HG02623 (cell line): ENCODE results near the gene ANKDD1A.

Experiments
- ATAC-seq: cut with Tn5 transposase; IDR thresholded peaks from one replicate; pipeline ENCODE4 v1.9.1; 2021; ENCODE audit warnings: moderate library complexity; ENCODE audit not compliant: unreplicated experiment

ANKDD1A gene

DNA sequence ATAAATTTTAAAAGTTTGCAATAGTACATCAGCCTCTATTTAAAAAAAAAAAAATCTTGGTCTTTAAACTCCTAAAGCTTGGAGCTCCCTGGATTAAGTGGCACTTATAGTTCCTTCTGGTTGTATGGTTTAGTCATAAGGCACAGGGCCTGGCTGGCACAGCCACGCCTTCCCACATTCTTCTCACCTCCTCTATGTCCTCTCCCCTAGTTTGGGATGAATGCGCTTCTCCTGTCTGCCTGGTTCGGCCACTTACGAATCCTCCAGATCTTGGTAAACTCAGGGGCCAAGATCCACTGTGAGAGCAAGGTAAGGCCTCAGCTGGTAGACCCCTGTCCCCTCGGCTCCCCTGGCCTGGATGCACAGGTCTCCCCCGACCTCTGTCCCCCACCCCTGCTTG is 10.0 kb downstream of the ANKDD1A start:
- ATAC-seq: no peak

DNA sequence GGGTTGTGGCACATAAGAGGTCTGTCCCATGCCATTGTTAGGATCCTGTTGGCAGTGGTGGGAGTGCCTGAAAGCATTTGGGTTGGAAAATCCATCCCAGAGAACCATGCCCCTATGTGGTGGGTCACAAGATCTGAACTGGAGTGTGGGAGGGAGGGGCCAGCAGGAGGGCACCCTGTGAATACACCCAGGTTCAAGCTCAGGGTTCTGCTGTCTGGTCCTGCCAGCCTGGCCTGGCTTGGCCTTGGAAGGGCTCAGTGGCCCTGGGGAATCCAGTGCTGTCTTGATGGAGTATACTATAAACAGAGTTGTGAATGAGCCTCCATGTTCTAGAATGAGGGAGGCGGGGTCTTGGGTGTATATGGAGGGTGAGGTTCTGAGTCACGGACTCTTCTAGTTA is 11.8 kb downstream of the ANKDD1A start:
- no peak for ATAC-seq

DNA sequence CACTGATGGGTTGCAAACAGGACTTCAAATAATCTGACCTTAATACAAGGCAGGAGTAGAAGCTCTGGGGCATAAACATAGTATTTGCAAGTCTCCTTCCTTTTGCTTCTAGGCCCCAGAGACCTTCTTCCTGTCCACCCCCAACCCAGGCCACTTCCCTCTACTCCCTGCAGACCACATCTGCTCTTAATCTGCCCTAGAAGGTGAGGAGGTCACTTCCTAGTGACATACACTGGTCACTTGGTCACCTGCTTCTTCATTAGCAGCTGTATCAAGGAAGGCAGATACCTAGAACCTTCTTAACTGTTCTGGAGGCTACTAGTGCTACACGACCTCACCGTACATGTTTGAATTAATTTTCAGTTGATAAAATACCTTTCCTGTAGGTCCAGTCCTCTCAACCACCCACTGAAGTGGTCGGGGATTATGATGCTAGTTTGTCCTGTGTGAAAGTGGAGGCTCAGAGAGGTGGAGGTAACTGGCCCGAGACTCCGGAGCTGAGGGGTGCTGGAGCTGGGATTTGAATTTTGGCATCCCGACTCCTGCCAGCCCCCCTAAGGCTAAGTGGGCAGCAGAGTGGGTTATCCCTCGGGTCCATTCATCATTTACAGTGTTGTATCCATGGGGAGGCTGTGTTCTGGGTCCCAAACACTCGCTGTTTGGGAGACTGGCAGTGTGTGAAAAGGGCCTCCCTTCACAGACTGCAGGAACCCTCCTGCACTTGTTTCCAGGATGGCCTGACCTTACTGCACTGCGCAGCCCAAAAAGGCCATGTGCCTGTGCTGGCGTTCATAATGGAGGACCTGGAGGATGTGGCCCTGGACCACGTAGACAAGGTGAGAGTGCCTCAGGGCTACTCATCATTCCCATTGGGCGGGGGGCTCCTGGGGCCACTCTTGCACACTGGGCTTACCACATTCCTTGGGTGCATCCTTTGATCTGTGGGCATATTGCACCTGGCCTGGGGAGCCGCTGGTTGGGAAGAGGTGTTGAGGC is 13.9 kb downstream of the ANKDD1A start:
- ATAC-seq: no peak

DNA sequence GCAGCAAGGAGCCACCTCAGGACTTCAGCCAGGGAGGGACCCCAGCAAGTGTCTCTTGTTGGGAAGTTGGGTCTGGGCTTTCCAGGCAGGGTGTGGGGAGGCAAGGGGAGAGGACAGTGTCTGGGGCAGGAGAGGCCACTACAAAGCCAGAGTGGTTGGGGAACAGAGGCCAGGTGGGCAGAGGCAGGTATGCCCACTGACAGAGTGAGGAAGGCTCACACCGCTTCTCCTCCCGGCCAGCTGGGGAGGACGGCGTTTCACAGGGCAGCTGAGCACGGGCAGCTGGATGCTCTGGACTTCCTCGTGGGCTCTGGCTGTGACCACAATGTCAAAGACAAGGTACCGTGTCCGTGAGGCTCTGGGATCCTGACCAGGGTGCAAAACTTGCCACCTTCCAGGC is 15.0 kb downstream of the ANKDD1A start:
- ATAC-seq: no peak

DNA sequence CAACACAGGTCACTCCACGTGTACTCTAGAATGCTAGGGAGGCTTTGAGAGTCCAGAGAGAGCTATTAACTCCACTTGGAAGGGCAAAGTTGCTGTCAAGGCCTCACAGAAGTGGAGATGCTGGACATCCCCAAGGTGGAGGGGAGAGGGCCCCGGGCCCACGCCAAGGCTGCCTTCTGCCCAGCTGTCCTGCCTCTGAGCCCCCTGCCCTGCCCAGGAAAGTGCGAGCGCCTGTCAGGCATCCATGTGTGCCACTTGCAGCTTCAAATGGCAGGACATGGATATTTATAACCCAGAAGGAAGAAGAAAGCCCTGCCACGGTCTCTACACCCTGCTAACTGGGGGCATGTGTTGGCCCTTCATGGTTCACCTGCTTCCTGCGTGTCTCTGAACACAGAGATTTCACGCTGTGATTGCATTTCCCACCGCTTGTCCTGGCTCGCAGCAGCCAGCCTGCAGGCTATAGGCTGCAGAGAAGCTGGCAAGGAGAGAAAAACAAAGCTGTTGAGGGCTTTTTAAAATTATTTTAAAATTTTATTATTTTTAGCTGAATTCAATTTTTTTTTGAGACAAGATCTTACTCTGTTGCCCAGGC is 17.0 kb downstream of the ANKDD1A start:
- no peak for ATAC-seq

DNA sequence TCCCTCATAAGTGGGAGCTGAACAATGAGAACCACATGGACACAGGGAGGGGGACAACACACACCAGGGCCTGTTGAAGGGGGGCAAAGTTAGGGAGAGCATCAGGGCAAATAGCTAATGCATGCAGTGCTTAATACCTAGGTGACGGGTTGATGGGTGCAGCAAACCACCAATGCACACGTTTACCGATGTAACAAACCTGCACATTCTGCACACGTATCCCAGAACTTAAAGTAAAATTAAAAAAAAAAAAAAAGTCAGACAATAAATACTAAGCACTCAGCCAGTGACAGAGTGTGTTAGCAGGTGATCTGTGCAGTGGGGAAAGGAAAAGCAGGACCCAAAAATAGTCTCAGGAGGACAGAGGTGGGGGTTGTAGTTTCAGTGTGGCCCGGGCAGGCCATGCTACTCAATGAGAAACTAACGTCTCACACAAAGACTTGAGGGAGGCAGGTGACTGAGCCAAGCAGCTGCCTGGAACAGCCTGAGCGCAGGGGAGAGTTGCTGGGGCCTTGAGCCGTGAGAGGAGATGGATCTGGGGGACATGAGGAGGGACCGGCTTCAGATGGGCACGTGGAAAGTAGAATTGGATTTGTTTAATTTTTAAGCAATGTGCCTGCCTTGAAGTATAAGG is 18.4 kb downstream of the ANKDD1A start:
- ATAC-seq: no peak

DNA sequence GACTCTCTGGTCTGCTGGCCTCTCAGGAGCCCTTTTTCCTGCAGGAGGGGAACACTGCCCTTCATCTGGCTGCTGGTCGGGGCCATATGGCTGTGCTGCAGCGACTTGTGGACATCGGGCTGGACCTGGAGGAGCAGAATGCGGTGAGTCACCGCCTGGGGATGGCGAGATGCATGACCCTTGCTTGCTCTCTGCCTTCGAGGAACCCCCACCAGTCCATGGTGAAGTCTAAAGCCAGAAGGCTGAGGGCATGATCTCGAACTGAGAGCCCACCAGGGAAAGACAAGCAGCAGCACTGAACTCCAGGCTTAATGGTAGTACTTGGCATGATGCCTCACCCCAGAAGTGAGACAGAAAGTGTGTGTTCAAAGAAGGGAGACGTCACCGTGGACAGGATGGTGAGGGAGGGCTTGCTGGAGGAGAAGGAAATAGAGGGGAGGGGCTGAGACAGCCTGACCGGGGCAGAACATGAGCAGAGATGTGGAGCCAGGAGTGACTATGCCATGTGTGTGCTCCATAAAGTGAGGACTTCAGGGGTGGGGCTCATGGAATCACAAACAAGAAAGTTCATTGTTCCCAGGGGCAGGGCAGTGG is 19.2 kb downstream of the ANKDD1A start:
- ATAC-seq: no peak

DNA sequence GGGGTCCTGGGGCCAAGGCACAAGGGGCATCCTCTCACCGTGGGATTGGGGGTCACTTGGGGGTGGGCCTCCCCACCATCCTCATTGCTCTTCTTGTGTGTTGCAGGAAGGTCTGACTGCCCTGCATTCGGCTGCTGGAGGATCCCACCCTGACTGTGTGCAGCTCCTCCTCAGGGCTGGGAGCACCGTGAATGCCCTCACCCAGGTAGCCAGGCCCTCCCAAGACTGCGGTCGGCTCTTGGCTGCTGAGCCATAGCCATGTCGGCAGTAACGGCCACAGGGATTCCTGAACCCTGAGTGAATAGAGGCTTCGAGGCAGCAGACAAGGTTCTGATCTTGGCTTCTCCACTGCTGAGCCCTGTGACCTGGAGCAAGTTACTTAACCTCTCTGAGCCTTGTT is 19.7 kb downstream of the ANKDD1A start:
- no peak for ATAC-seq

DNA sequence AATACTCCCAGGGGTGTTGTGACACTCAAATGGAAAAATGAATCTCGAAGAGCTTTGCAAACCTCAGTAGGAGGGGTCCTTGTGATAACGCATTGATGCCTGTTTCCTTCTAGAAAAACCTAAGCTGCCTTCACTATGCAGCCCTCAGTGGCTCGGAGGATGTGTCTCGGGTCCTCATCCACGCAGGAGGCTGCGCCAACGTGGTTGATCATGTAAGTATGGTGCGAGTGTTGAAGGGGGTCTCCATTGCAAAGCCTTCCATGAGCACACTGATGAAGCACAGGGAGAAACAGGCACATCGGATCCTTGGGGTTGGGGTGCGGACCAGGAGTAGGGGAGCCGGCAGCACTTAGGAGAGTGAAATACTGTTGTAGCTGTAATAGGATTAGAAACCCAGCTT is 22.3 kb downstream of the ANKDD1A start:
- ATAC-seq: no peak

DNA sequence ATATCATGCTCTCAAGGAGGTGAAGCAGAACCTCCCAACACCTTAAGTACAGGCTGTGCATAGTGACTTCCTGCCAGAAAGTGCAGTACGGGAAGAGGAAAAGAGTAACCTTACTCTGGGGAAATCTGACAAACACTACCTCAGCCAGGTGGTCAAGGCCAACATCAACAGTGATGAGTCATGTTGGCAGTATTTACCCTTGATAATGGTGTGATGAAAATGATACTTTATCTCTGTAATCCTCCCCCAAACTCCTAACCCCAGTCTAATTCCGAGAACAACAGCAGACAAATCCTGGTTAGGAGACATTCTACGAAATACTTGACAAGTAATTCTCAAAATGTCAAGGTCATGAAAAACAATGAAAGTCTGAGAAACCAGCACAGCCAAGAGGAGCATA is 26.5 kb downstream of the ANKDD1A start:
- no peak for ATAC-seq

DNA sequence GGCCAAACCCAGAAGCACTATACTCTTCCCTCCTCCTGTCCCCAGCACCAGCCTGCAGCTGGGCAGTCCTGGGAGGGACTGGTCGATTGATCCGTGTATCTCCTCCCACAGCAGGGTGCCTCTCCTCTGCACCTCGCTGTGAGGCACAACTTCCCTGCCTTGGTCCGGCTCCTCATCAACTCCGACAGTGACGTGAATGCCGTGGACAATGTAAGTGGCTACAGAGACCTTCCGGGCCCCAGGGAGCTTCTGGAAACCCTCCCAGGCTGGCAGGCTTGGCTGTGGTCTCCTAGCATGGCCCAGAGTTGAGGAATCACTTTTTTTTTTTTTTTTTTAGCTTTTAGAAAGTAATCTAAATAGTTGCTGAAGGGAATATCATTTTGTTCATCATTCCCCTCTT is 30.7 kb downstream of the ANKDD1A start:
- ATAC-seq: no peak

DNA sequence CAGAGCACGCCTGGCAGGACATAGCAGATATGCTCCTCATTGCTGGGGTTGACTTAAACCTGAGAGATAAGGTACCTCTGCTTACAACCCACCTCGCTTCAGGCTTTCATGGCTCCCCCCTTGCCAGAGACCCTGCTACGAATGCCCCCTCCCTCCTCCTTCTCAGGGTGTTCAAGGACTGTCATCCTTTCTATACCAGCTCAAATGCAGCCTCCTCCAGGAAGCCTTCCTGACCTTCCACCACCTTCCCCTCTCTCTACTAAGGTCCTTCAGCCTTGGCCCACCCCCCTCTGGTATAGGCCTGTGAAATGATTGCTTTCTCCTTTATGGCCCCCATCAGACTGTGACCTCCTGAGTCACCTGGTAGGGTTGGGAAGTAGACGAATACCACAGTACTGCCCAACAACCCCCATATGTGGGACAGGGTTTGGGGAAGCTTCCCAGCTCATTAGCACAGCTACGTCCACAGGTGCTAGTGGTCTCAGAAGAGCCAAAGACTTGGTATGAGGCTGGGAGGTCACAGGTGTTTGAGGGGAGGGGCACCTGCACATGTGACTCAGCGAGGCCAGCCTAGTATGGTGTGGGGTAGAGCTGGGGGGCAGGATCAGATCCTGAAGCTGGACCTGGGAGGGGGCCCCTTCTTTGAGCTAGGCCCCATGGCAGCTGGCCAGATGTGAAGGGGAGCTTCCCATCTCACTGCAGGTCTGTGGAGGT is 32.0 kb downstream of the ANKDD1A start:
- no peak for ATAC-seq

DNA sequence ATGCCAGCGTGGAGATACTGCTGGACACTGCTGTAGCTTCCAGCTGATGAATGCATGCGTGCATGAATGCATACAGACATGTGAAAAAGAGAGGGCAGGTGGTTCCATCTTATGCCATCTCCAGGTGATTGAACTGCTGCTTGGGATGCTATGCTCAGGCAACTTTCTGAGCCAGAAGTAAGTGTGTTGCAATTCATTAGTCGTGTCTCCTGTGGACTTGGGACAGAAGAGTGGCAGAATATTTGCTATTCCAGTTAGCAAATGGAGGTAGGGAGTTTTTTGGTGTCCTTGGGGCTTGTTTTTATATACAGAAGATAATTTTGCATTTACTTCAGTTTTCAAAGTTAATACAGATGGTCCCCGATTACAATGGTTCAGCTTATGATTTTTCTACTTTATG is 33.3 kb downstream of the ANKDD1A start:
- no peak for ATAC-seq

DNA sequence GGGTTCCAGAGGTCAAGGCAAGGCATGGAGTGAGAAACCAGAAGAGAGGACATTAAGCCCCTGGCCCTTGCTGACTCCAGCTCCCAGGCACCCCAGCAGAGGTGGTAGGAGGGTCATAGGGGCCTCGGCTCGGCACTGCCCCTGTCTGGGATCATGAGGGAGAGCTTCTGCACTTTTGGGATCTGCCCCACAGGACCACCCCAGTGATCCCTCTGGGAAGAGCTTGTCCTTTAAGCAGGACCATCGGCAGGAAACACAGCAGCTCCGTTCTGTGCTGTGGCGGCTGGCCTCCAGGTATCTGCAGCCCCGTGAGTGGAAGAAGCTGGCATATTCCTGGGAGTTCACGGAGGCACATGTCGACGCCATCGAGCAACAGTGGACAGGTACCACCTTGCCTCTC is 35.5 kb downstream of the ANKDD1A start:
- no peak for ATAC-seq

DNA sequence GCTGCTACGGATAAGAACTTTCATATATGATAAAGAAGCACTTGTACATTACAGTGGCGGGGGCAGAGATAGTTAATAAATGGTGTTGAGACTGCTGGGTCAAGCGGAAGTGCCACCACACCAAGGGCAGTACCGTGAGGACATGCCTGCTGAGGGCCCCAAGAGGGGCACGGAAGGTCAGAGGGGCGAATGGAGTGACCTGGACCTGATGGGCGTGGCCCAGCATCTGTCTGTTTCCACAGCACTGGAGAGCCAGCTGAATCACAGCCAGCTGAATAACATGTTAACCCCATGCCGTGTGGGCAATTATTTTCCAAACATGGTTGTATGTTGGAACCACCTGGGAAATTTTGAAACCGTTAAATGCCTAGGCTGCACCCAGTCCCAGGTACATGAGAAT is 37.2 kb downstream of the ANKDD1A start:
- no peak for ATAC-seq

DNA sequence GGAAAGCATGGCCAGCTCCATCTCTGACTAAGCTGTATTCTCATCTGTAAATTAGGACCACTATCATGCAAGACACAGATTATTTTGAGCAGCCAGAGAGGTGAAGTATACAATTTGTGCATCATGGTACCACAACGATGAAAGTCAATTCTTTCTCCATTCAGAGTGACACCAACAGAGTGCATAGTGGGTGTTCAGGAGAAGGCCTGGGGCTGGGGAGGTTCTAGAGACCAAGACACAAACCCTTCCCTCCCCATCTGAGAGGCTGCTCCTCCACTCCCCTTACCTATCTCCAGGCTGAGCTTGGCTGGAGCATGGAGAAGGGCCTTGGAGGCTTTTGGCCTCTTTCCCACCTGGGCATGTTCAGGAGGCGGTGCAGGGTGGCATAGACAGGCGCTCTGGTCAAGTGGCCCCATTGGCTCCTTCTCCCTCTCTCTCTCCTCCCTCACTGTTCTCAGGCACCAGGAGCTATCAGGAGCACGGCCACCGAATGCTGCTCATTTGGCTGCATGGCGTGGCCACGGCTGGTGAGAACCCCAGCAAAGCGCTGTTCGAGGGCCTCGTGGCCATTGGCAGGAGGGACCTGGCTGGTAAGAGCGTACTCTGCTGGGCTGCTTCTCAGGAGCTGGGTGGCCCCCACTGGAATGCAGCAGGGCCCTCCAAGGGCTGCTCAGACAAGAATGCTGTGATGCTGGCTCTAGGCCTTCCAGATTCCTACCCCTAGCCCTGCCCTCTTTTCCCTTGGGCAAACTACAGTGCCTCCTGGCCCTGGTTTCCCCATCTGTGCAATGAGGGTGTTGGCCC is 37.9 kb downstream of the ANKDD1A start:
- ATAC-seq: no peak

DNA sequence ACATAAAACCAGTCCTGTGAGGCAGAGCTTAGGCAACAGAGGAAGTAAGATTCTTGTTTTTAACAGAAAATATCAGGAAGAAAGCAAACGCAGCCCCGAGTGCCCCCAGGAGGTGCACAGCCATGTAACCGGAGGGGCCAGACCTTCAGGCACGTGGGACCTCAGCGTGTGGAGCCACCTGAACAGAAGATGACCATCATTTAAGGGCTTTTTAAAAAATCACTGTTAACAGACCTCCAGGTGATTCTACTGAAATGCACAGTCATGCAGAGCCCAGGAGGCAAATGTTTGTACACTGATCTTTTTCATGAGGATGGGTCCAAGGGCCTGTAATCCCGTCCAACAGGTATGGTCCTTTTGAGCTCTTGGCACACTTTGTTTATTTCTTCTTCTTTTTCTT is 39.2 kb downstream of the ANKDD1A start:
- no peak for ATAC-seq

DNA sequence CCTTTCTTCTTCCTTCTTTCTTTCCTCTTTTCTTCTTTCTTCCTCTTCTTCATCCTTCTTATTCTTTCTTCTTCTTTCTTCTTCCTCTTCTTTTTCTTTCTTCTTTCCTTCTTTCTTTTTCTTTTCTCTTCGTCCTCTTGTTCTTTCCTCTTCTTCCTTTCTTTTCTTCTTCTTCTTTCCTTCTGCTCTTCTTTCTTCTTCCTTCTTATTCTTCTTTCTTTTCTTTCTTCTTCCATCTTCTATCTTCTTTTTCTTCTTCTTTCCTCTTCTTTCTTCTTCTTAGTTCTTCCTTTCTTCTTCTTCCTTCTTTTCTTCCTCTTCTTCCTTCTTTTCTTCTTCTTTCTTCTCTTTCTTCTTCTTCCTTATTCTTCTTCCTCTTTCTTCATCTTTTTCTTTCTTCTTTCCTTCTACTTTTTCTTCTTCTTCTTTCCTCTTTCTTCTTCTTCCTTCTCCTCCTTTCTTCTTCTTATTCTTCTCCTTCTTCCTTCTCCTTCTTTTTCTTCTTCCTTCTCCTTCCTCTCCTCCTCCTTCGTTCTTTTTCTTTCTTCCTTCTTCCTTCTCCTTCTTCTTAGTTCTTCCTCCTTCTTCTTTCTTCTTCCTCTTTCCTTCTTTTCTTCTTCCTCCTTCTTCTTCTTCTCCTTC is 40.2 kb downstream of the ANKDD1A start:
- ATAC-seq: no peak

DNA sequence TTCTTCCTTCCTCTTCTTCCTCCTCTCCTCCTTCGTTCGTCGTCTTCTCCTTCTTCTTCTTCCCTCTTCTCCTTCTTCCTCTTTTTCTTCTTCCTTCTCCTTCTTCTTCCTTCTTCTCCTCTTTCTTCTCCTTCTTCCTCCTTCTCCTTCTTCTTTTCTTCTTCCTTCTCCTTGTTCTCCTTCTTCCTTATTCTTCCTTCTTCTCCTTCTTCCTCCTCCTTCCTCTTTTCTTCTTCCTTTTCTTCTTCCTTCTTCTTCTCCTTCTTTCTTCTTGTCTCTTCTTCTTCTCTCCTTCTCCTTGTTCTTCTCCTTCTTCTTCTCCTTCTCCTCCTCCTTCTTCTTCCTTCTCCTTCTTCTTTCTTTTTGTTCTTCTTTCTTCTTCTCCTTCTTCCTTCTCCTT is 42.7 kb downstream of the ANKDD1A start:
- no peak for ATAC-seq

DNA sequence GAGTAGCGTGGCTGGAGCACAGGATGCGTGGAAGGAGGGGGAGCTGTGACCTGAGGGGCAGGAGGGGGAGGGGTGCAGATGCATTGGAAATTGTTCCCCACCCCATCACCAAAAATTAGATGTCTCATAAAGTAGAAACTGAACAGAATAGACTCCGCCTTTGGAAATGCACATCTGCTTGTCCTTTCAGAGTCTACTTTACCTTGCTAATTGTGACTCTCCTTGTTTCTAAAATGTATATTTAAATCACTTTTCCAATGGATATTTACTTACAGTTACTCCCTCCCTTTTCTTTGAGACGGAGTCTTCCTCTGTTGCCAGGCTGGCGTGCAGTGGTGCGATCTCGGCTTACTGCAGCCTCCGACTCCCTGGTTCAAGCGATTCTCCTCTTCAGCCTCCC is 47.4 kb downstream of the ANKDD1A start:
- no peak for ATAC-seq
